ENCODE measurements around the gene MBTD1.

Gene MBTD1

DNA sequence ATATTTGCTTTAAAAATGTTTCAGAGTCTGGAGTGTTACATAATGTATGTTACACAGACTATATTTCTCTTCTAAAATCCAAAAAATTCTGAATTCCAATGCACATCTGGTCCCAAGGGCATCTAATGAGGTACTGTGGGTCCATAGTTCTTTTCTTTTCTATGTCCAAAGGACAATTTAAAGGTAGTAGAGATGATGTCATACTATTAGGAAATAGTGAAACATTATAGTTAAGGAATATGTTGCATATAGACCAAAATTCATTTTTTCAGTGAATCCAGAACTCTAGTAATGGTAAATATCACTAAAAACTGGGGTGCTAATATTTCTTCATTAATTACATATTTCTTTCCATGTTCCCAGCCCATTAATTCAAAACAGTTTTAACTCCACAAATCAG lies 70.7 kb downstream of the MBTD1 start:
- no peak overlapping the region for H3K18ac ChIP-seq (ENCODE audit: low read depth in 1 of 2, low read length in 2 of 2)
- H4K91ac ChIP-seq (ENCODE audit: low read length), result no peak overlapping the region
- no peak overlapping the region for H2BK15ac ChIP-seq (ENCODE audit: low read depth, poor library complexity, severe bottlenecking)
- H3K4me1 ChIP-seq (ENCODE audit: control insufficient read depth, insufficient read depth, low read depth, low read length), result no peaks in the 10 kb centered on the region
- no peak overlapping the region for H3K4me2 ChIP-seq (ENCODE audit: low read length, poor library complexity, severe bottlenecking)
- H2AFZ ChIP-seq (ENCODE audit: low read depth, low read length), result no peak overlapping the region
- H3K4me3 ChIP-seq (ENCODE audit: insufficient read depth in 1 of 2, low read depth in 1 of 2, low read length in 2 of 2), result no peak overlapping the region
- H3K79me1 ChIP-seq (replicated peaks; ENCODE audit: low read length, poor library complexity, severe bottlenecking), result peaks cover 2% of the 10 kb centered on the region
- H2BK12ac ChIP-seq (ENCODE audit: low read length in 2 of 2), result no peak overlapping the region
- no peak overlapping the region for H3K9ac ChIP-seq (ENCODE audit: low read length)
- H2BK5ac ChIP-seq (ENCODE audit: low read depth, low read length, poor library complexity, severe bottlenecking), result no peak overlapping the region
- H3K4ac ChIP-seq (ENCODE audit: low read depth in 1 of 2, low read length in 2 of 2), result no peak overlapping the region
- H3K14ac ChIP-seq (ENCODE audit: low read length in 2 of 2), result no peak overlapping the region
- no peak overlapping the region for H4K8ac ChIP-seq (ENCODE audit: low read length)
- DNase-seq, result no peak
- no peaks in the 10 kb centered on the region for H3K9me3 ChIP-seq (ENCODE audit: control insufficient read depth, low read length)
- no peak overlapping the region for H3K23ac ChIP-seq (ENCODE audit: low read length in 2 of 2)
- H2AK5ac ChIP-seq (ENCODE audit: low read length, severe bottlenecking), result no peak overlapping the region
- peaks cover 17 to 74% of the 10 kb centered on the region in 2 experiments for H3K36me3 ChIP-seq (ENCODE audit: control insufficient read depth in 1 of 2, insufficient read depth in 2 of 2, low read depth in 1 of 2, low read length in 2 of 2)
- H2BK120ac ChIP-seq (ENCODE audit: low read depth, low read length), result no peak overlapping the region
- no peaks in the 10 kb centered on the region for H3K27me3 ChIP-seq (ENCODE audit: control insufficient read depth in 1 of 2, insufficient read depth in 1 of 2, low read length in 2 of 2)
- H3K27ac ChIP-seq (ENCODE audit: low read length, poor library complexity, severe bottlenecking), result no peak overlapping the region

DNA sequence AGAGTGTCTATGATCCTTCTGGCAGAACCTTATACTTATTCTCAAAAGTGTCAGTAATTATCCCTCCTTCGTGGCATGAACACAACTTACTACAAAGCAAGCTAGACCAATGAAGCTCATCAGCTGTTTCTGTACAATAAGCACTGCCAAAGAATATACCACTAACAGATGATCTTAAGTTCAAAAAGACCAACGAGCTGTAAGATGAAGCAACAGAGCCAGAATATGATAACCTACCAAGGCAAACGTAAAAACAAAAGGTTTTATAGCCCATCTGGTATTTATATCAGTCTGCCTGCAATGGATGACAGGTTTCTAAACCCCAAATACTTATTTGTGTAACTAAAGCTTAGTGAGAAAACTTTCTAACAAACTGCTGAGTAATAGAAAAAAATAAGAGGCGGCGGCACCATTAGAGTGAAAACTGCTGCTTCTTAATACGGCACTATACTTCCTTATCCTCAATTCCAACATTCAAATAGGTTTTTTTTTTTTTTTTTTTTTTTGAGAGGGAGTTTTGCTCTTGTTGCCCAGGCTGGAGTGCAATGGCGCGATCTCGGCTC lies 71.5 kb downstream of the MBTD1 start:
- H4K8ac ChIP-seq (ENCODE audit: low read length), result no peak overlapping the region
- 87% methylated on average over 5 of the region's 9 CpGs for WGBS
- no peaks in the 10 kb centered on the region for H3K9me3 ChIP-seq (ENCODE audit: control insufficient read depth, low read length)
- H4K91ac ChIP-seq (ENCODE audit: low read length), result no peak overlapping the region
- H2BK5ac ChIP-seq (ENCODE audit: low read depth, low read length, poor library complexity, severe bottlenecking), result no peak overlapping the region
- H2AK5ac ChIP-seq (ENCODE audit: low read length, severe bottlenecking), result no peak overlapping the region
- no peak overlapping the region for H3K4me3 ChIP-seq (ENCODE audit: insufficient read depth in 1 of 2, low read depth in 1 of 2, low read length in 2 of 2)
- H3K79me1 ChIP-seq (replicated peaks; ENCODE audit: low read length, poor library complexity, severe bottlenecking), result peaks cover 2% of the 10 kb centered on the region
- H2BK12ac ChIP-seq (ENCODE audit: low read length in 2 of 2), result no peak overlapping the region
- H2BK15ac ChIP-seq (ENCODE audit: low read depth, poor library complexity, severe bottlenecking), result no peak overlapping the region
- peaks cover 13 to 74% of the 10 kb centered on the region in 2 experiments for H3K36me3 ChIP-seq (ENCODE audit: control insufficient read depth in 1 of 2, insufficient read depth in 2 of 2, low read depth in 1 of 2, low read length in 2 of 2)
- no peak for DNase-seq
- H3K14ac ChIP-seq (ENCODE audit: low read length in 2 of 2), result no peak overlapping the region
- no peaks in the 10 kb centered on the region for H3K4me1 ChIP-seq (ENCODE audit: control insufficient read depth, insufficient read depth, low read depth, low read length)
- H2BK120ac ChIP-seq (ENCODE audit: low read depth, low read length), result no peak overlapping the region
- no peaks in the 10 kb centered on the region for H3K27me3 ChIP-seq (ENCODE audit: control insufficient read depth in 1 of 2, insufficient read depth in 1 of 2, low read length in 2 of 2)
- no peak overlapping the region for H2AFZ ChIP-seq (ENCODE audit: low read depth, low read length)
- no peak overlapping the region for H3K9ac ChIP-seq (ENCODE audit: low read length)
- no peak overlapping the region for H3K23ac ChIP-seq (ENCODE audit: low read length in 2 of 2)
- no peak overlapping the region for H3K18ac ChIP-seq (ENCODE audit: low read depth in 1 of 2, low read length in 2 of 2)
- no peak overlapping the region for H3K4me2 ChIP-seq (ENCODE audit: low read length, poor library complexity, severe bottlenecking)
- no peak overlapping the region for H3K4ac ChIP-seq (ENCODE audit: low read depth in 1 of 2, low read length in 2 of 2)
- H3K27ac ChIP-seq (ENCODE audit: low read length, poor library complexity, severe bottlenecking), result no peak overlapping the region

DNA sequence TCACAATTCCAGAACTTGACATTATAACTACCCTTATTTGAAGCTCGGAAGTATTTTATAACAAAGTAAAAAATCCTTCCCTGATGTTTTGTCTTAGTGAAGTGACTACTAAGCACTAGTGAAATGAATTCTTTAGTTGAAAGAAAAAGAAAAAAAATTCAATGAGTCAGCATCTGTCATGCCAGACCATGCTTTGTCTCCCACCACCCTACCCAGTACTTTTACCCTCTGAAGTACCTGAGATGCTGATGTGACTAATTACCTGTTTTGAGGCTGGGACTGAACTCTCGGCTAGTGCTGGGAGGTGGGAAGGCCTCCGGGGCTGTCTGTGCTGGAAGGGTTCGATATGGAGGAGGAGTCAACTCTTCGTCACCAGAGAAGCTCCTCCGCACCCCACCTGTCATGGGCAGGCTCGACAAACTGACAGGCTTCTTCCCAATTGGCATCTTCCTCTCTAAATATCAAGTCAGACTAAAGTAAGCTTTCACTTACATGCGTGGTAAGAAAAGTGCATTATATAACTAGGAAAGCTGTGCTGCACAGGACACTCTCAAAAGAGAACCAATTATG lies 74.0 kb downstream of the MBTD1 start:
- H3K4me2 ChIP-seq (ENCODE audit: low read length, poor library complexity, severe bottlenecking), result no peak overlapping the region
- no peak for DNase-seq
- peaks cover 8% of the 10 kb centered on the region for H3K79me1 ChIP-seq (replicated peaks; ENCODE audit: low read length, poor library complexity, severe bottlenecking)
- no peak overlapping the region for H3K23ac ChIP-seq (ENCODE audit: low read length in 2 of 2)
- H2AK5ac ChIP-seq (ENCODE audit: low read length, severe bottlenecking), result no peak overlapping the region
- no peak overlapping the region for H3K14ac ChIP-seq (ENCODE audit: low read length in 2 of 2)
- H2AFZ ChIP-seq (ENCODE audit: low read depth, low read length), result no peak overlapping the region
- H3K4me1 ChIP-seq (ENCODE audit: control insufficient read depth, insufficient read depth, low read depth, low read length), result no peaks in the 10 kb centered on the region
- H2BK15ac ChIP-seq (ENCODE audit: low read depth, poor library complexity, severe bottlenecking), result no peak overlapping the region
- 98% methylated on average over 5 of the region's 8 CpGs for WGBS
- no peak overlapping the region for H3K4ac ChIP-seq (ENCODE audit: low read depth in 1 of 2, low read length in 2 of 2)
- no peak overlapping the region for H3K18ac ChIP-seq (ENCODE audit: low read depth in 1 of 2, low read length in 2 of 2)
- H3K27ac ChIP-seq (ENCODE audit: low read length, poor library complexity, severe bottlenecking), result no peak overlapping the region
- H2BK5ac ChIP-seq (ENCODE audit: low read depth, low read length, poor library complexity, severe bottlenecking), result no peak overlapping the region
- H3K9ac ChIP-seq (ENCODE audit: low read length), result no peak overlapping the region
- H3K27me3 ChIP-seq (ENCODE audit: control insufficient read depth in 1 of 2, insufficient read depth in 1 of 2, low read length in 2 of 2), result no peaks in the 10 kb centered on the region
- no peak overlapping the region for H3K4me3 ChIP-seq (ENCODE audit: insufficient read depth in 1 of 2, low read depth in 1 of 2, low read length in 2 of 2)
- no peak overlapping the region for H4K8ac ChIP-seq (ENCODE audit: low read length)
- H4K91ac ChIP-seq (ENCODE audit: low read length), result no peak overlapping the region
- H2BK120ac ChIP-seq (ENCODE audit: low read depth, low read length), result no peak overlapping the region
- H2BK12ac ChIP-seq (ENCODE audit: low read length in 2 of 2), result no peak overlapping the region
- peaks cover 21 to 68% of the 10 kb centered on the region in 2 experiments for H3K36me3 ChIP-seq (ENCODE audit: control insufficient read depth in 1 of 2, insufficient read depth in 2 of 2, low read depth in 1 of 2, low read length in 2 of 2)
- H3K9me3 ChIP-seq (ENCODE audit: control insufficient read depth, low read length), result no peaks in the 10 kb centered on the region

DNA sequence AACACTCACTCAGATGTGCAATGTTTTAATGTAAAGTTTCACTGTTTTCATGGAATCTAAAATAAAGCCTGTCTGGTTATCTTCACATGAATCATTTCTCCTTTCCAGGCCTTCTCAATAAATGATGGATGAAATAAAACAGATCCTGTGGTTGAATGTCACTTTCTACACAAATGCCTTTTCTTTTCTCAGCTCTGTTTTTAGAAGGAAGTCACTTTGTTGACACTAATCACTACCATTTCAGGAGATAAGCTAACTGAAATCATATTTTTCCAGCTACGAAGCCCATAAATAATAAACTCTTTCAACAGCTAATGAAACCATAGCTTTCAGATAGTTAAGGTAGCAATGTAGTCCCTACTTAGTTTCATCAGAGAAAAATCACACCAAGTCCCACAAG lies 75.7 kb downstream of the MBTD1 start:
- H3K79me1 ChIP-seq (replicated peaks; ENCODE audit: low read length, poor library complexity, severe bottlenecking), result peaks cover 8% of the 10 kb centered on the region
- DNase-seq, result peak; percentile 10
- H3K4ac ChIP-seq (ENCODE audit: low read depth in 1 of 2, low read length in 2 of 2), result no peak overlapping the region
- no peak overlapping the region for H3K23ac ChIP-seq (ENCODE audit: low read length in 2 of 2)
- no peak overlapping the region for H2AK5ac ChIP-seq (ENCODE audit: low read length, severe bottlenecking)
- H2BK12ac ChIP-seq (ENCODE audit: low read length in 2 of 2), result no peak overlapping the region
- H4K91ac ChIP-seq (ENCODE audit: low read length), result no peak overlapping the region
- H3K18ac ChIP-seq (ENCODE audit: low read depth in 1 of 2, low read length in 2 of 2), result no peak overlapping the region
- no peaks in the 10 kb centered on the region for H3K27me3 ChIP-seq (ENCODE audit: control insufficient read depth in 1 of 2, insufficient read depth in 1 of 2, low read length in 2 of 2)
- no peak overlapping the region for H3K27ac ChIP-seq (ENCODE audit: low read length, poor library complexity, severe bottlenecking)
- no peak overlapping the region for H3K4me3 ChIP-seq (ENCODE audit: insufficient read depth in 1 of 2, low read depth in 1 of 2, low read length in 2 of 2)
- H2BK120ac ChIP-seq (ENCODE audit: low read depth, low read length), result no peak overlapping the region
- H3K14ac ChIP-seq (ENCODE audit: low read length in 2 of 2), result no peak overlapping the region
- H2AFZ ChIP-seq (ENCODE audit: low read depth, low read length), result no peak overlapping the region
- H2BK15ac ChIP-seq (ENCODE audit: low read depth, poor library complexity, severe bottlenecking), result no peak overlapping the region
- no peaks in the 10 kb centered on the region for H3K4me1 ChIP-seq (ENCODE audit: control insufficient read depth, insufficient read depth, low read depth, low read length)
- H4K8ac ChIP-seq (ENCODE audit: low read length), result no peak overlapping the region
- WGBS, result 50% methylated on average over 1 of the region's 1 CpG
- H3K9ac ChIP-seq (ENCODE audit: low read length), result no peak overlapping the region
- H2BK5ac ChIP-seq (ENCODE audit: low read depth, low read length, poor library complexity, severe bottlenecking), result no peak overlapping the region
- H3K9me3 ChIP-seq (ENCODE audit: control insufficient read depth, low read length), result no peaks in the 10 kb centered on the region
- H3K4me2 ChIP-seq (ENCODE audit: low read length, poor library complexity, severe bottlenecking), result no peak overlapping the region
- peaks cover 14 to 56% of the 10 kb centered on the region in 2 experiments for H3K36me3 ChIP-seq (ENCODE audit: control insufficient read depth in 1 of 2, insufficient read depth in 2 of 2, low read depth in 1 of 2, low read length in 2 of 2)

Data from mesenchymal stem cell (in vitro differentiated cells and primary cell).